Bronchial epithelial cell (primary cell): ENCODE data around the gene FOXP3. TPM values are rescaled to one million over a fixed set of nuclear protein-coding genes. Genes with fewer than 3 reads are reported as not detected.

Source experiments
- DNase-seq: peaks from one replicate; pipeline ENCODE4 v3.0.0-alpha.2; 2010; ENCODE audit warnings: low read depth
- FAIRE-seq: peaks from 2 replicates; lab custom pipeline; 2011; peaks lifted over from hg19 to GRCh38; lab: Jason Lieb, UNC
- H3K27me3 ChIP-seq: 2 replicates; pipeline ENCODE4 v1.5.1; 2011; ENCODE audit warnings: low read length; ENCODE audit not compliant: control insufficient read depth, insufficient read depth
- H3K36me3 ChIP-seq: 2 replicates; pipeline ENCODE4 v1.5.1; 2011; ENCODE audit warnings: low read length; ENCODE audit not compliant: control insufficient read depth, insufficient read depth
- H3K4me3 ChIP-seq: 2 replicates; pipeline ENCODE4 v1.5.1; 2011; ENCODE audit warnings: mild to moderate bottlenecking, low read depth, low read length, control low read depth
- total RNA-seq: library from RNA; depleted of rRNA; stranded (reverse); fragments of >200 nt; gene quantifications from 2 replicates; pipeline ENCODE4 v1.2.1, GENCODE V29; 2014
- TF ChIP-seq, protein P1 (sequence below): IDR thresholded peaks from 2 replicates; pipeline ENCODE4 v1.5.1; 2011; ENCODE audit warnings: mild to moderate bottlenecking, moderate library complexity, low read length, control low read depth, inconsistent platforms; ENCODE audit not compliant: insufficient read depth, severe bottlenecking

The FOXP3 gene
- total RNA-seq, 1 donor from 2014 or later, result not detected

DNA sequence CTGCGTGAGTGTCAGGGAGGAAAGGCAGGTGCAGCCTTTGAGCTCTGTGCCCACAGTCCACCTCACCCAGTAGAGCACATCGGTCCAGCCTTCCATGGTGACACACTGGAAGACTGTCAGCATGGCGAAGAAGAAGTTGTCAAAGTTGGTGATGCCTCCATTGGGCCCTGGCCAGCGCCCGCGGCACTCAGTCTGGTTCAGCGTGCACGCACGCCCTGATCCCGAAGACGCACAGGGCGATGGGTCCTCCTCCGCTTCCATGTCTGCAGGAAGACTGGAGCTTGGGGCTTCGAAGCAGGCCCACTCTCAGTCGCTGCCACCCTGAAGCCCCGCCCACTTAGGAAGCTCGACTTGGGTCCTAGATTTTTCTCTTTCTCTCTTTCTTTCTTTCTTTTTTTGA, 36.3 kb downstream of the FOXP3 start:
- no peak overlapping the region for H3K4me3 ChIP-seq
- H3K27me3 ChIP-seq, result no peaks in the 10 kb centered on the region
- no peak for DNase-seq
- no peak for FAIRE-seq
- H3K36me3 ChIP-seq, result no peaks in the 10 kb centered on the region
- TF ChIP-seq, protein P1, sequence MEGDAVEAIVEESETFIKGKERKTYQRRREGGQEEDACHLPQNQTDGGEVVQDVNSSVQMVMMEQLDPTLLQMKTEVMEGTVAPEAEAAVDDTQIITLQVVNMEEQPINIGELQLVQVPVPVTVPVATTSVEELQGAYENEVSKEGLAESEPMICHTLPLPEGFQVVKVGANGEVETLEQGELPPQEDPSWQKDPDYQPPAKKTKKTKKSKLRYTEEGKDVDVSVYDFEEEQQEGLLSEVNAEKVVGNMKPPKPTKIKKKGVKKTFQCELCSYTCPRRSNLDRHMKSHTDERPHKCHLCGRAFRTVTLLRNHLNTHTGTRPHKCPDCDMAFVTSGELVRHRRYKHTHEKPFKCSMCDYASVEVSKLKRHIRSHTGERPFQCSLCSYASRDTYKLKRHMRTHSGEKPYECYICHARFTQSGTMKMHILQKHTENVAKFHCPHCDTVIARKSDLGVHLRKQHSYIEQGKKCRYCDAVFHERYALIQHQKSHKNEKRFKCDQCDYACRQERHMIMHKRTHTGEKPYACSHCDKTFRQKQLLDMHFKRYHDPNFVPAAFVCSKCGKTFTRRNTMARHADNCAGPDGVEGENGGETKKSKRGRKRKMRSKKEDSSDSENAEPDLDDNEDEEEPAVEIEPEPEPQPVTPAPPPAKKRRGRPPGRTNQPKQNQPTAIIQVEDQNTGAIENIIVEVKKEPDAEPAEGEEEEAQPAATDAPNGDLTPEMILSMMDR, result no peak

DNA sequence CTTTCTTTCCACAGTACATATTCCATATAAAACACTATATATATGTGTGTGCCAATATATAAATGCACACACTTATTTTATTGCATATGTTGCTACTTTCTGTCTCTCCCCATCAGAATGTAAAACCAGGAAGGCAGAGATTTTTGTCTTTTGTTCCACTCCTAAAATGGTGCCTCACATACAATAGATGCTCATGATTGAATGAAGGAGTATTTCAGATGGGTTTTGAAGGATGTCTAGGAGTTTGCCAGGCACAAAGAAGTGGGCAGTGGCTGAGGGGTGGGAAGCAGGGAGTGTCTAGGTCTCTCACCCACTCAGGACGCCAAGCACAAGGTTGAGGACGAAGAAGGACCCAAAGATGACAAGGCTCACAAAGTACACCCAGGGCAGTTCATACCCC, 36.8 kb downstream of the FOXP3 start:
- no peak overlapping the region for H3K4me3 ChIP-seq
- DNase-seq (no peak), FAIRE-seq (no peak)
- no peaks in the 10 kb centered on the region for H3K36me3 ChIP-seq
- TF ChIP-seq, protein P1, result no peak
- H3K27me3 ChIP-seq, result no peaks in the 10 kb centered on the region

DNA sequence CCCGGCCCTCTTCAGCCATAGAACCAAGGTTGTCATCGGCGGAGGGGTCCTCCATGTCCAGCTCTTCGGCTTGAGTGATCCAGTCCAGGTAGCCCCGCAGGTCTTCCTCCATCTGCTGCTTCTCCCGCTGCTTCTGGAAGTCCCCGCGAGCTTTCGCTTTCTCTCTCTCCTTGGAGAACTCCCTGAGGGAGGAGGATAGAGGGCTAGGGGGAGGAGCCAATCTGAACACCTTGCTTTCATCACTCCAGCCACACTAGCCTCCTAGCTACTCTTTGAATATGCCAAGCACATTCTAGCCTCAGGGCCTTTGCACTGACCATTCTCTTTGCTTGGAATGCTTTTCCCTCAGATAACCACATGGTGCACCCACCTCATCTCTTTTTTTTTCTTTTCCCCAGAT, 37.6 kb downstream of the FOXP3 start:
- Histone ChIP-seq H3K27me3 (no peaks in the 10 kb centered on the region), H3K36me3 (no peaks in the 10 kb centered on the region), H3K4me3 (no peak overlapping the region)
- FAIRE-seq (no peak), DNase-seq (no peak)
- TF ChIP-seq, protein P1, result no peak

DNA sequence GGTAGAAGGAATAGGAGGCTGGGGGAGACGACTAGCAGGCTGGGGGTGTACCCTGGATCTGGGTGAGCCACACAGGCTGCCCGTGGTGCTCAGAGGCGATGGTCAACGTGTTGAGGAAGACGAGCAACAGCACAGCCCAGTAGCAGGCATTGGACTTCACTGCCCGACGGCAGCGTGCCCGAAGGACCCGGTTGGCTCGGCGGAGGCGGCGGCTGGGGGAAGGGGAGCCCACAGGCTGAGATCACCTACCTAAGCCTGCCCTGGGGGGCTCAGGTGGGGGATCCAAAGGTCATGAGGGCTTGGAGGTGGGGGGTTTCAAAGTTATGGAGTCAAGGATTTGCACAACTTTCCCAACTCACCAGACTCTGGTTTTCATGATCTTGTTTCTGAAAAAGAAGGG, 38.7 kb downstream of the FOXP3 start:
- DNase-seq (no peak), FAIRE-seq (no peak)
- H3K27me3 ChIP-seq, result no peaks in the 10 kb centered on the region

DNA sequence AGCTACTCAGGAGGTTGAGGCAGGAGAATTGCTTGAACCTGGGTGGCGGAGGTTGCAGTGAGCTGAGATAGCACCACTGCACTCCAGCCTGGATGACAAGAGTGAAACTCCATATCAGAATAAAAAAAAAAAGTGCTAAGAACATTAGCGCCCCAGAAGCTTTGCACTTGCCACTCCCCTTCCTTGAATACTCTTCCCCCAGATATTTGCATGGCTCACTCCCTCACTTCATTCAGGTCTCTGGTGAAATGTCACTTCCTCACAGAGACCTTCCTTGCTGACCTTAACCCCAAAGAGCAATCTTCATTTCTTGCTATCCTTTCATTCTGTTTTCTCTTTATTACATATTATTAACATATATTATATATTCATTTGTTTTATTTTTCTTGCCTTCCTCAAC, 42.6 kb downstream of the FOXP3 start:
- FAIRE-seq, result no peak
- no peak for DNase-seq
- Histone ChIP-seq H3K27me3 (no peaks in the 10 kb centered on the region), H3K4me3 (no peak overlapping the region), H3K36me3 (no peaks in the 10 kb centered on the region)
- TF ChIP-seq, protein P1, result no peak

More for the DNA sequence above, 38.7 kb downstream of the FOXP3 start:
- Histone ChIP-seq H3K4me3 (no peak overlapping the region), H3K36me3 (no peaks in the 10 kb centered on the region)
- TF ChIP-seq, protein P1, result no peak

DNA sequence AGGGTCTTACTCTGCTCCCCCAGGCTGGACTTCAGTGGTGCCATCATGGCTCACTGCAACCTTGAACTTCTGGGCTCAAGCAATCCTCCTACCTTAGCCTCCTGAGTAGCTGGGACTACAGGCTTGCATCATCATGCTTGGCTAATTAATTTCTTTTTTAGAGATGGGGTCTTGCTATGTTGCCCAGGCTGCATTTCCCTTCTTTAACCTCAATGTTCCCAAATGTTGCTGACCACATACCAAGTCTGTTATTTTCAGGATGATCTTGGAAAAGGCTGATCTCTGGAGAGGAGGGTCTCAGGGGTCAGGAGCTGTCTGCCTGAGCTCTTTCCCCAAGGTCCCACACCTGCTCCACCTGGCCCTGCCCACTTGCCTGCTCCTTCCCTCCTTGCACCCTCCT, 44.4 kb downstream of the FOXP3 start:
- FAIRE-seq (no peak), DNase-seq (no peak)
- Histone ChIP-seq H3K4me3 (no peak overlapping the region), H3K27me3 (no peaks in the 10 kb centered on the region), H3K36me3 (no peaks in the 10 kb centered on the region)
- TF ChIP-seq, protein P1, result no peak
